Neural cell (in vitro differentiated cells): ENCODE measurements around the gene CLEC4M. TPM values are rescaled to one million over a fixed set of nuclear protein-coding genes. Genes with fewer than 3 reads are reported as not detected.

Experiments
- H2AFZ ChIP-seq: fragments of 200-600, 300-800 bp; sonication (generic), shearing (Covaris generic); 2 replicates; pipeline ENCODE4 v1.6.0; 2014; ENCODE audit warnings: low read depth, mild to moderate bottlenecking, antibody characterized with exemption, low read length, moderate library complexity
- H3F3A ChIP-seq: fragments of 200-600 bp; shearing (Covaris generic); 2 replicates; pipeline ENCODE4 v1.6.1; 2016; ENCODE audit warnings: mild to moderate bottlenecking, moderate library complexity, mixed read lengths, antibody characterized with exemption, low read length; ENCODE audit not compliant: insufficient read depth, poor library complexity, severe bottlenecking
- H3K27ac ChIP-seq: fragments of 200-600, 300-800 bp; sonication (generic), shearing (Covaris generic); 2 replicates; pipeline ENCODE4 v1.5.1; 2014; ENCODE audit warnings: mild to moderate bottlenecking, low read length, moderate library complexity
- H3K27me3 ChIP-seq: fragments of 300-800, 200-600 bp; sonication (generic), shearing (Covaris generic); 2 replicates; pipeline ENCODE4 v1.6.0; 2014; ENCODE audit warnings: mild to moderate bottlenecking, low read depth, low read length, moderate library complexity; ENCODE audit not compliant: insufficient read depth
- H3K36me3 ChIP-seq: fragments of 300-800, 200-600 bp; sonication (generic), shearing (Covaris generic); 2 replicates; pipeline ENCODE4 v1.5.1; 2014; ENCODE audit warnings: mild to moderate bottlenecking, antibody characterized with exemption, low read length, moderate library complexity; ENCODE audit not compliant: insufficient read depth
- H3K4me2 ChIP-seq: fragments of 300-800, 200-600 bp; sonication (generic), shearing (Covaris generic); 2 replicates; pipeline ENCODE4 v1.6.0; 2014; ENCODE audit warnings: mild to moderate bottlenecking, low read length
- H3K4me3 ChIP-seq: fragments of 300-800, 200-600 bp; sonication (generic), shearing (Covaris generic); 2 replicates; pipeline ENCODE4 v1.5.1; 2014; ENCODE audit warnings: mild to moderate bottlenecking, low read length, moderate library complexity
- H3K79me2 ChIP-seq: fragments of 200-600 bp; shearing (Covaris generic); replicated peaks from 2 replicates; pipeline ENCODE4 v1.6.0; 2014; ENCODE audit warnings: mild to moderate bottlenecking, low read length, moderate library complexity; ENCODE audit not compliant: insufficient read depth
- H3K9ac ChIP-seq: fragments of 300-800, 200-600 bp; sonication (generic), shearing (Covaris generic); 2 replicates; pipeline ENCODE4 v1.6.1; 2016; ENCODE audit warnings: mild to moderate bottlenecking, low read length, mixed read lengths
- H3K9me2 ChIP-seq: fragments of 200-600 bp; shearing (Covaris generic); 2 replicates; pipeline ENCODE4 v1.6.1; 2016; ENCODE audit warnings: mild to moderate bottlenecking, low read length, mixed read lengths; ENCODE audit not compliant: insufficient read depth
- H3K9me3 ChIP-seq: fragments of 200-600, 300-800 bp; sonication (generic), shearing (Covaris generic); 2 replicates; pipeline ENCODE4 v1.6.1; 2016; ENCODE audit warnings: mild to moderate bottlenecking, mixed run types, low read length, moderate library complexity, mixed read lengths
- H4K20me1 ChIP-seq: fragments of 200-600 bp; shearing (Covaris generic); 2 replicates; pipeline ENCODE4 v1.6.1; 2016; ENCODE audit warnings: mild to moderate bottlenecking, mixed run types; ENCODE audit not compliant: insufficient read depth
- CTCF ChIP-seq: fragments of 450-650 bp; IDR thresholded peaks from 2 replicates; pipeline ENCODE4 v1.5.1; 2014; ENCODE audit warnings: antibody characterized with exemption, mild to moderate bottlenecking, moderate library complexity; ENCODE audit not compliant: poor library complexity, severe bottlenecking
- EP300 ChIP-seq: fragments of 450-650 bp; conservative IDR thresholded peaks from 2 replicates; pipeline ENCODE4 v1.6.1; 2014; ENCODE audit warnings: antibody characterized with exemption, mild to moderate bottlenecking, moderate library complexity; ENCODE audit not compliant: poor library complexity, severe bottlenecking
- EZH2 ChIP-seq: fragments of 200-600, 300-800 bp; shearing (Covaris generic), sonication (generic); IDR thresholded peaks from 2 replicates; pipeline ENCODE4 v1.6.1; 2014; ENCODE audit warnings: antibody characterized with exemption, low read length, borderline replicate concordance, mild to moderate bottlenecking; ENCODE audit not compliant: insufficient read depth, poor library complexity, severe bottlenecking
- MXI1 ChIP-seq: fragments of 450-650 bp; conservative IDR thresholded peaks from 2 replicates; pipeline ENCODE4 v1.6.1; 2014; ENCODE audit warnings: antibody characterized with exemption, mild to moderate bottlenecking; ENCODE audit not compliant: poor library complexity, severe bottlenecking
- POLR2AphosphoS5 ChIP-seq: IDR thresholded peaks from 2 replicates; pipeline ENCODE4 v1.6.1; 2012
- RAD21 ChIP-seq: fragments of 450-650 bp; conservative IDR thresholded peaks from 2 replicates; pipeline ENCODE4 v1.6.1; 2014; ENCODE audit warnings: antibody characterized with exemption, mild to moderate bottlenecking, moderate library complexity
- REST ChIP-seq: IDR thresholded peaks from 2 replicates; pipeline ENCODE4 v1.6.1; 2012; ENCODE audit warnings: borderline replicate concordance
- SMC3 ChIP-seq: fragments of 450-650 bp; conservative IDR thresholded peaks from 2 replicates; pipeline ENCODE4 v1.6.1; 2014; ENCODE audit warnings: antibody characterized with exemption, mild to moderate bottlenecking, moderate library complexity; ENCODE audit not compliant: poor library complexity
- TAF1 ChIP-seq: IDR thresholded peaks from 2 replicates; pipeline ENCODE4 v1.6.1; 2012; ENCODE audit warnings: low read depth
- polyA plus RNA-seq: library from polyadenylated mRNA; depleted of rRNA; stranded (reverse); fragments of >200 nt; gene quantifications from 2 replicates; pipeline ENCODE4 v1.2.3, GENCODE V29; 2014

CLEC4M gene
- polyA plus RNA-seq, 1 donor from 2014 or later = not detected

GRCh38 chr19:7748756-7749155 lies 14.3 kb upstream of the CLEC4M start:
- no peak overlapping the region for H3K9ac ChIP-seq
- H3K9me3 ChIP-seq = no peaks in the 10 kb centered on the region
- no peak overlapping the region for H3K4me2 ChIP-seq
- no peak for TF ChIP-seq RAD21
- TF ChIP-seq EZH2 = no peak
- TF ChIP-seq TAF1 = no peak
- TF ChIP-seq POLR2AphosphoS5 = no peak
- no peak for TF ChIP-seq MXI1
- no peak for TF ChIP-seq REST
- TF ChIP-seq CTCF = no peak
- no peak for TF ChIP-seq EP300
- TF ChIP-seq SMC3 = no peak
- no peaks in the 10 kb centered on the region for H3K79me2 ChIP-seq
- no peaks in the 10 kb centered on the region for H3K27me3 ChIP-seq
- H3K27ac ChIP-seq = no peak overlapping the region
- no peaks in the 10 kb centered on the region for H3K9me2 ChIP-seq
- no peaks in the 10 kb centered on the region for H3K36me3 ChIP-seq
- no peaks in the 10 kb centered on the region for H3F3A ChIP-seq
- no peak overlapping the region for H2AFZ ChIP-seq
- H4K20me1 ChIP-seq = no peaks in the 10 kb centered on the region
- no peak overlapping the region for H3K4me3 ChIP-seq

- Histone ChIP-seq H3F3A (no peaks in the 10 kb centered on the region), H3K27ac (no peak overlapping the region), H4K20me1 (no peaks in the 10 kb centered on the region), H3K9ac (no peak overlapping the region), H3K4me3 (no peak overlapping the region), H3K9me3 (no peaks in the 10 kb centered on the region), H3K27me3 (no peaks in the 10 kb centered on the region), H3K79me2 (no peaks in the 10 kb centered on the region), H3K9me2 (no peaks in the 10 kb centered on the region), H3K36me3 (no peaks in the 10 kb centered on the region), H3K4me2 (no peak overlapping the region), H2AFZ (no peak overlapping the region)
- TF ChIP-seq CTCF (no peak), REST (no peak), EZH2 (no peak), POLR2AphosphoS5 (no peak), TAF1 (no peak), RAD21 (no peak), EP300 (no peak), MXI1 (no peak), SMC3 (no peak)
These were observed 11.8 kb upstream of the CLEC4M start for GRCh38 chr19:7751157-7751783.
